ENCODE data around the gene DHX58.

GRCh38 chr17:42131981-42132432 is 19.5 kb upstream of the DHX58 start:
- TF ChIP-seq CTCF (IDR thresholded peaks at IDR 0.05): no peak
- TF ChIP-seq POLR2A (IDR thresholded peaks at IDR 0.05): no peak
